ENCODE results near the gene XXYLT1.

XXYLT1 gene

DNA sequence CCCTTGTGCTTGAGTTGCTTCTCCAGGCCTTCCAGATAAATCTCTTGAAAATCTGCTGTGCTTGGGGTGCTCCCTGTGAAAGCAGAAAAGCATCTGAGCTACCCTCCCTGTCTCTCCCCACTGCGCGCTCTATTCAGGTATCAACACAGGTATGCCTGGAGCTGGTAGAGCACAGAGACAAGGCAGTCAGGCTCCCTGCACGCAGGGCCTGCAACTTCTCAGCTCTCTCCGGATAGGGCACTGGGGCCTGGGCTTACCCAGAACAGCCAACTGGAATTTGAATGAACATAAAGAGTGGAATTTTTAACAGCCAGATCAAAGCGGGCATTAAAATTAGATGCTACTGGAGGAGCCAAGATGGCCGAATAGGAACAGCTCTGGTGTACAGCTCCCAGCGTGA lies 183.6 kb downstream of the XXYLT1 start:
- no peak for DNase-seq

DNA sequence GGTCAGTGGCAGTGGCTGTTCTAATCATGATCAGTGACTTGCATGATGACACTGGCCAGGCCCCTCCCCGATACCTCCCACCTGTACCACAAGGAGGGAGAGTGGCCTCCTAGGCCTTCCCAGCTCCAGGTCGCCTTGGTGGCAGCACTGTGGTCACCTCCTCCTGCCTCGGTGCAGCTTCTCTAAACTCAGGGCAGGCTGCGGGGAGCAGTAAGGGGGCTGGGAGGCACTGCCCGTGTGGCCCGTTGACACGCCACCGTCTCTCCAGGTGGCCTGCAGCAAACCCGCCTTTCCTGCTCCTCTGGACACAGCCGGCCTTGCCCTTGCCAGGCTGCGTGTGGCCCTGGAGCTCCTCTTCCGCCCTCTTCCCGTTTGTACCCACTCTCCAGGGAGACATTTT lies 184.1 kb downstream of the XXYLT1 start:
- no peak for DNase-seq

- no peak for DNase-seq
Measured at GRCh38 chr3:195086341-195086740, 184.6 kb downstream of the XXYLT1 start.

- DNase-seq, result no peak
Measured at GRCh38 chr3:195085356-195086130, 185.4 kb downstream of the XXYLT1 start.

DNA sequence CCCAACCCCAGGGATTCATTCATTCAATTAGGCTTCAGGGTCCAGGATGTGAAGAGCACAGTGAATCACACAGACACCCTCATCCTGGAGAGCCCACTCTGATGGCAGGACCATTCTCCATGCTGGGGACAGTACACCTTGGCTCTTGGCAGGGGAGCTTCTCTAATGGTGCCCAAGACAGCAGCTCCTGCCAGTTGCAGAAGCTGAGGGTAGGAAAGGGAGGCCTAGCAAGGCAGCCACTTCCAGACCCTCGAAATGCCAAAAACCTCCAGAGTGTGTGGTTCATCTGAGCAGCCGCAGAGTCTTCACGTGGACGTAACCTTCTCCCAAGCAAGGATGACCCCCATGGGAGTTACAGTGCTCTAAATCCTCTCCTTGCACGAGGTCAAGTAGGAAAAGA lies 186.2 kb downstream of the XXYLT1 start:
- no peak for DNase-seq

GRCh38 chr3:195083659-195084058 lies 187.3 kb downstream of the XXYLT1 start:
- DNase-seq, result no peak

- no peak for DNase-seq
Measured at GRCh38 chr3:195082811-195083210, 188.1 kb downstream of the XXYLT1 start.

- DNase-seq, result no peak
Measured at GRCh38 chr3:195081242-195081963, 189.6 kb downstream of the XXYLT1 start.

DNA sequence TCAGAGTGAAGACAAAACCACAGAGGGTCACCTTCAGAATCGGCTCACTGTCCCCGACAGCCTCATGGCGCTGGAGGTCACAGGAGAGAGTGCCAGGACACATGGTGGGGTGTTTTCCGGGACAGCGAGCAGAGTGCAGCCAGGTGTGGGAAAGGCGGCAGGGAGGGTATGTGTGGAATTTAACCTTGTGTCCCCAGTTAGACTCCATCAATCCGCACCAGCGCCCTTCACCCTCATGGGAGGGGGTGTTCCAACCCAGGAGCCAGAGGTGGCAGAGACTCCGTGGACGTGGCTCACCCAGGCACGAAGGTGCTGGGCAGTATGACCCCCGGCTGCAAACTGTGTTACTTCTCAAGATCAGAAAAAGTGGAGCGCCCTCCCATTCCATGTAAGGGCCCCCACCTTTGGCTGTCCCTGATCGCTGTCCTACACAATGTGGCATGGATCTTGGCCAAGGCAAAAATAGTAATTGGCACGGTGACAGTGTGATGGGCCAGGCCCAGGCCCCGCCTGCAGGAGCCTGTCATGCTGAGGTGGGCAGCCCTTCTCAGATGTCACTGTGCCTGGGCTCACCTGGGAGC lies 190.3 kb downstream of the XXYLT1 start:
- DNase-seq, result no peak

GRCh38 chr3:195080125-195080524 lies 190.8 kb downstream of the XXYLT1 start:
- DNase-seq, result no peak

DNA sequence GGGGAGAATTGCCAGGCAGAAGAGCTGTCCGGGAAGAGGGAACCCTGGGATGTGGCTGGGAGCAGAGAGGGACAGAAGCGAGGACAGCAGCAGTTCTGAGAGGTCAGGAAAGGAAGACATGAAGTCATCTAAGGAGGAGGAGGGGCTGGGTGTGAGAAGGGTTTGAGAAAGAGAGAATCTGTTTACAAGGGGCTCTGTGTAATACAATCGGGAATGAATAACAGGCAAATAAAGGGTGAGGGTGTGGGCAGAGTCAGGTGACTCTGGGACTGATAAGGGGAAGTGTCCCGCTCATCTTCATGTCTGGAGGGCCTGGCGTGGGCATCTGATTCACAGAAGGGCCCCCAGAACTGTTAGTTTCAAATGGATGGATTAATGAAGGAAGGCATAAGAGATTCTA lies 191.3 kb downstream of the XXYLT1 start:
- no peak for DNase-seq

GRCh38 chr3:195078891-195079440 lies 192.0 kb downstream of the XXYLT1 start:
- DNase-seq, result no peak

GRCh38 chr3:195077611-195078540 lies 193.1 kb downstream of the XXYLT1 start:
- no peak for DNase-seq

DNA sequence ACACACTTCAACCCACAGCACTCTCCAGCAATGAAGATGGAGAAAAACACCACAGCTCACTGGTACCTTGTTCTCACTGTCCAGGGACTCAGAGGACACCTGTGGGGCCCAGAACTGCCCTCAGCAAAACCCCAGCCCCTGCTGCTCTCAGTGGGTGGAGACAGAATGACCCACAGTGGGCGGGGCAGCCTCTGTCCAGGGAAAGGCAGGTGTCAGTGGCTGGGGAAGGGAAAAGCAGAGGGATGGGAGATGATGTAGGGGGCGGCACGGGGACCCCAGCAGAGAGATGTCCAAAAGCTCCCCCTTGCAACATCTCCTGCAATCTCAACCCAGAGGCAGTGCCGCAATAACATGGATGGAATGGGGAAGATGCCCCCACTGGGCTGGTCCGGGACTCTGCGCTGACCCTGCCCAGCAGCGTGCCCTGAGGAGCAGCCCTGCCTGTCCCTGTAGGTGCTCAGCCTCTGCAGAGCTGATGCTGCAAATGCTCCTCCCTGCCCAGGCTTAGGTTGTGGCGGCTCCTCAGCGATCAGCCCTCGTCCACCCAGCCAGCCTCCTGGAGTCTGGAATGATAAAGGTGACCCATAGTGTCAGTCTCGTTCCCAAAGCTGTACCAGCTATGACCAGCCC lies 193.9 kb downstream of the XXYLT1 start:
- no peak for DNase-seq

- DNase-seq, result no peak
Measured at GRCh38 chr3:195075941-195076875, 194.8 kb downstream of the XXYLT1 start.

DNA sequence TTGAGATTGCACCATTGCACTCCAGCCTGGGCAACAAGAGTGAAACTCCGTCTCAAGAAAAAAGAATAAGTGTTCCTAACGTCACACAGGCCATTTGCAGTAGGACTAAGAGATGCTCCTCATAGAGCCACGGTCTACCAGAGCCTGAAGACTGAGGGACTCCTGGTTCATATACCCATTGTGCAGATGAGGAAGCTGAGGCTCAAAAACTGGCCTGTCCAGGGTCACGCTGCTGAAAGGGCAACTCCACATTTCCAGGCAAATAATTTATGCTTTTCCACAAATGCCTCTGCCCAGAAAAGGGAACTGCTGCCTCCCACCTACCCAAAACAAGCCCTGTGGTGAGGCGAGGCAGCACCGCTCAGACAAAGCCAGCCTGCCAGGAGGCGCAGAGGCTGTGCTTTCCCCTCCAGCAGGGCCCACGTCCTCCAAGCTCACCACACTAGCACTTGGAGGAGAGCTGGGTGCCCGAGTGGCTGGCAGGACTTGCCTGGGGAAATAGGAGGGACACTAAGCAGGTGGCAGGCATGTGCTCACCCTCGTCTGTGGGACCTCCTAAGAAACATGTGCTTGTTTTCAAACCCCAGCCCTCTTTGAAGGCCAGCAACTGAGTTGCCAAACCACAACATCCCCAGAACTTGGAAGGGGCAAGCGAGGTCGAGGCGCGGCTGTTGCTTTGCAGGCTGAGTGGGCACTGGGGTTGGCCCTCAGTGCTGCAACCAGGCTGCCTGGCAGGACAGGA lies 195.6 kb downstream of the XXYLT1 start:
- no peak for DNase-seq

DNA sequence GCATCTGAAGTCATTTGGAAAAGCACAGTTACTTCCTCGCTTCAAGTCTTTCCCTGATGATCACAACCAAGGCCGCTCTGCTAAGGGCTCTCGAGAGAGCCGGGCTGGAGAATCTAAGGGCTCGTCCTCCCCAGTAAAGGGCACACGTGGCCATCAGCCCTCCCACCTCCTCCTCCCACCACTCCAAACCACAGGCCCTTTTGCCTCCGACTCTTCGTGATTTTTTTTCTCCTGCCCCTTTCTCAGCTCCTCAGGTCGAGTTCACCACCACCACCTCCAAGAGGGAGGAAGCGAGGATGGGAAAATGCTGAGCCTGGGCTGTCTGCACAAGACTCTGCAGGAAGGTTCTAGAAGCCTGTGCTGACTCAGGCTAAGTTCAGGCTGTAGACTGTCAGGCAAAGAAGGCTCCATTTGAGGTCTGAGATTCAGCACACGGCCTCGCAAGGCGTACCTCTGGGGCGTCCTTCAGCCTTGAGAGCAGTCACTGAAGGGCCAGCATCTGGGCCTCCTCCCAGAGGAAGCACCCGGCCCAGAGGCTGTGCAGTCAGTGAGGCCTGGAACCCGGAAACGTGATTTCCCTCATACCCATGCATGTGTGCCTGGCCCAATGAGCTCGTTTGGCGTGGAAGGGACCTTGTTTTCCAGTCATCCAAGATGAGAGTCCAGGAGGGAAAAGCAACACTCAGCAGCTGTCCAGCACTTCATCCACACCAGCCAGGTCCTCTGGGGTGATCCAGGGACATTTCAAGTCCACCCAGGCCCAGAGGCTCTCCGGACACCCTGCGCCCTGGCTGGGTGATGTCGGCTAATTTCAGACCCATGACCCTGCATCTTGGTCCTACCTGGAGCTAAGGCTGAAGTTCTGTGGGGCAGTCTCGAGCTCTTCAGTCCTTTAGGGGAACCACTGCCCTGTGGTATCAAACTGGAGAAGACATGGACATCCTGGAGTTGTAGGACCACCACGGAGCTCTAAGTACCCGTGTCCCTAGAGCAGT lies 196.8 kb downstream of the XXYLT1 start:
- DNase-seq, result no peak

DNA sequence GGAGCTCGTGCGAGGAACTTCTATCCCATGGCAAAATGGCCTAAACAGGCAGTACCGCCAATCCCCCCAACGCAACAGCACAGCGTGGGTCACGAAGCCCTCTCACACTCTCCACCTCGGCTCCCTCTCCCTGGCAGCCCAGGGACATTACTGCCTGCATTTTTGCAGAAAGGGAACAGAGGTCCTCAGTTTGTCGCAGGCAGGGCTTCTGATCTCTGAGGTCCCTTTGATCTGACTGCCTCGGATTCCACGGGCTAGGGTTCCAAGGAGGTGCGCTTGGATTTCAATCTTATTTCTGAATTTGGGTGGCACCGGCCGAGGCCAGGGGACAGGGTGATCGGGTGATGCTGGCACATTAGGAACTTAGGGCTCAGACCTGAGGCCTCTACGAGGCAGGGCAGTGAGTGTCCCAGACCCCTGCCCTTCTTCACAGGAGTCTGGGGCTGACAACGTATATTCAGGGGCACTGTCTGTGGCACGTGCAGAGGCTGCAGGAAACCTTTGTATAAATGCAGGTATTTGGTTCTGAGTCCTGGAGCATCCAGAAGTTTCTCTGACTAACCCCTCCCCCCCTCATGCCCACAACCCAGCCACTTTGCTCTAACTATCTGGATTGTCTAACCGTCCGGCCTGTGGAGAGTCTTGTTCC lies 197.9 kb downstream of the XXYLT1 start:
- no peak for DNase-seq

Measured in activated CD4-positive, alpha-beta T cell treated with anti-CD3 and anti-CD28 coated beads for 4 hours (primary cell).